ENCODE measurements around the gene IL5RA. TPM values are rescaled to one million over a fixed set of nuclear protein-coding genes. Genes with fewer than 3 reads are reported as not detected.

Gene IL5RA
- total and polyA plus RNA-seq, 11 donors = 0.03 to 1.0 (median 0.27) TPM; not detected in 5

GRCh38 chr3:3082234-3082924 is 27.8 kb downstream of the IL5RA start:
- TF ChIP-seq POLR2A (IDR thresholded peaks at IDR 0.05) = no peak
- TF ChIP-seq CTCF (IDR thresholded peaks at IDR 0.05) = no peak
- Histone ChIP-seq H3K27ac (no peak overlapping the region), H3K9me3 (no peaks in the 10 kb centered on the region), H3K36me3 (no peaks in the 10 kb centered on the region), H3K4me1 (no peaks in the 10 kb centered on the region), H3K27me3 (peaks cover 0 to 19% (median 0%) of the 10 kb centered on the region in 9 donors), H3K4me3 (no peak overlapping the region)
- DNase-seq = no peak
- ATAC-seq = no peak
- intact Hi-C loops (cut with DNase I) = no loop called here
- WGBS, 4 donors = 60 to 72% (median 68%) methylated on average over 2 of the region's 2 CpGs

- no peak for ATAC-seq
Observed at GRCh38 chr3:3081381-3082233, 28.6 kb downstream of the IL5RA start.

GRCh38 chr3:3080309-3080708 is 29.9 kb downstream of the IL5RA start:
- 44 to 52% (median 49%) methylated on average over 5 of the region's 5 CpGs for WGBS, 4 donors
- no peak overlapping the region for H3K4me3 ChIP-seq
- H3K4me1 ChIP-seq = no peaks in the 10 kb centered on the region
- peaks cover 0 to 19% (median 0%) of the 10 kb centered on the region in 9 donors for H3K27me3 ChIP-seq
- intact Hi-C loops (cut with DNase I) = no loop called here
- no peaks in the 10 kb centered on the region for H3K9me3 ChIP-seq
- no peaks in the 10 kb centered on the region for H3K36me3 ChIP-seq
- TF ChIP-seq POLR2A (IDR thresholded peaks at IDR 0.05) (no peak), CTCF (IDR thresholded peaks at IDR 0.05) (no peak)
- ATAC-seq (no peak), DNase-seq (no peak)
- H3K27ac ChIP-seq = no peak overlapping the region

More at GRCh38 chr3:3081381-3082233, 28.6 kb downstream of the IL5RA start:
- H3K36me3 ChIP-seq = no peaks in the 10 kb centered on the region
- no peak for DNase-seq
- intact Hi-C loops (cut with DNase I) = no loop called here
- peaks cover 0 to 19% (median 0%) of the 10 kb centered on the region in 9 donors for H3K27me3 ChIP-seq
- H3K9me3 ChIP-seq = no peaks in the 10 kb centered on the region
- H3K27ac ChIP-seq = no peak overlapping the region
- no peak for TF ChIP-seq CTCF (IDR thresholded peaks at IDR 0.05)
- no peak for TF ChIP-seq POLR2A (IDR thresholded peaks at IDR 0.05)
- no peaks in the 10 kb centered on the region for H3K4me1 ChIP-seq
- no peak overlapping the region for H3K4me3 ChIP-seq
- WGBS, 4 donors = 75 to 80% (median 76%) methylated on average over 9 of the region's 9 CpGs

- H3K9me3 ChIP-seq = no peaks in the 10 kb centered on the region
- intact Hi-C loops (cut with DNase I) = no loop called here
- no peak for TF ChIP-seq POLR2A (IDR thresholded peaks at IDR 0.05)
- no peak for TF ChIP-seq CTCF (IDR thresholded peaks at IDR 0.05)
- H3K4me1 ChIP-seq = no peaks in the 10 kb centered on the region
- no peaks in the 10 kb centered on the region for H3K36me3 ChIP-seq
- ATAC-seq (no peak), DNase-seq (no peak)
- no peak overlapping the region for H3K4me3 ChIP-seq
- no peak overlapping the region for H3K27ac ChIP-seq
- H3K27me3 ChIP-seq = peaks cover 0 to 2% (median 0%) of the 10 kb centered on the region in 9 donors
- WGBS, 4 donors = 63 to 69% (median 65%) methylated on average over 5 of the region's 5 CpGs
Observed at GRCh38 chr3:3074551-3075257, 35.5 kb downstream of the IL5RA start.
